SK-N-MC (cell line): ENCODE measurements around the gene THG1L.

Experiments used
- DNase-seq: peaks from one replicate; pipeline ENCODE4 v3.0.0-alpha.2; 2011; ENCODE audit warnings: low read depth, low spot score
- H3K27ac ChIP-seq: fragments of 200-600 bp; sonication (generic); 2 replicates; pipeline ENCODE4 v1.5.1; 2016; ENCODE audit warnings: mixed run types
- H3K36me3 ChIP-seq: fragments of 200-600 bp; sonication (generic); 2 replicates; pipeline ENCODE4 v1.6.1; 2017; ENCODE audit warnings: antibody characterized with exemption, low read length, mixed read lengths; ENCODE audit not compliant: insufficient read depth
- H3K4me3 ChIP-seq: fragments of 200-600 bp; sonication (generic); 2 replicates; pipeline ENCODE4 v1.5.1; 2016
- H3K9ac ChIP-seq: fragments of 200-600 bp; sonication (generic); 2 replicates; pipeline ENCODE4 v1.8.0; 2017; ENCODE audit warnings: mixed run types, mixed read lengths; ENCODE audit not compliant: insufficient read length
- H3K9me3 ChIP-seq: fragments of 200-600 bp; sonication (generic); 2 replicates; pipeline ENCODE4 v1.6.1; 2017; ENCODE audit warnings: low read depth, mild to moderate bottlenecking, antibody characterized with exemption, low read length, moderate library complexity, mixed read lengths
- EZH2 ChIP-seq: fragments of 200-600 bp; sonication (generic); IDR thresholded peaks from one replicate; pipeline ENCODE4 v1.6.1; 2017; ENCODE audit warnings: antibody characterized with exemption
- FOXP2 ChIP-seq: optimal IDR thresholded peaks from 2 replicates; pipeline ENCODE3; 2011; ENCODE audit warnings: mild to moderate bottlenecking, moderate library complexity; ENCODE audit not compliant: insufficient read depth; ENCODE audit errors: extremely low read length, control extremely low read depth
- POLR2AphosphoS5 ChIP-seq: IDR thresholded peaks from 2 replicates; pipeline ENCODE4 v1.6.1; 2012; ENCODE audit warnings: mild to moderate bottlenecking, low read depth, low read length, borderline replicate concordance

The THG1L gene

DNA sequence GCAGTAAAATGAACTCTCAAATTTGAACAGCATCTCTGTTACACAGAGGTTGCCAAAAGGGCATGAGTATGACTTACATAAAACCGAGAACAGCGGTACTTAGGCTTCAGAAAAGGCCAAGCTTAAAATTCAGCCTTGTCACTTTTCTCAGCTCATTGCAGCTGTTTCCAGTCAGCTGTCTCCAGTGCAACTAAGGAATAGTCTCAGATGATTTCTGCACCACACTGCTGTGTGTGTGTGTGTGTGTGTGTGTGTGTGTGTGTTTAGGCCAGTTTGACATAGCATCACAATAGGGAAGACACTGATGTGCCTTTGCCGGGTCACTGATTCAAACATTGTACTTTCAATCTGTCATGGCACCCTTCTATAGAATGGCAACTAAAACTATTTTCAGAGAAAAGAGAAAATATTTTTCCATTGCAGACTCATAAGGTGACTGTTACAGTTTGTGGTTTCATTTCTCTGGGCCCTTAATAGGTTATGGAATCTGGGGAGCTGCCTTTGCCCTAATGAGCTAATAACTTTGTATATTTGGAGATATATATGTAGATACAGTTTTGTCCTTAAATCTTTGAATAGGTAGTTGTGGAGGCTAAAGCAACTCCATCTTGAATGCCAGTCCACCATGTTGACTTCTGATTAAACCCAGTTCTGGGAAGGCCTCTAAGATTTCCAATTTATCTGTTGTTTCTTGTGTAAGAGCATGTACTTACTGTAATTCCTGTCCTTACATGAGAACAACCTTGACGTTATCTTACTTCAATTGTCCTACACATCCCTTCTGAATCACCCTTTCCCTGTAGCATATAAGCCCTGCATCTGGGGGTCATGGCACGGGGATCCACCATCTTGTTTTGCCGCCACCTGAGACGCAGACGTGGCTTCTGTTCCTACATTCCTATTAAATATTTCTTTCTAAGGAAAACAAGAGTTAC, 16.8 kb downstream of the THG1L start:
- Histone ChIP-seq H3K9me3 (no peaks in the 10 kb centered on the region), H3K9ac (peak overlapping the region; percentile 13), H3K27ac (peak overlapping the region; percentile 60; the same call in 1 of the 2 replicates), H3K36me3 (no peaks in the 10 kb centered on the region), H3K4me3 (no peak overlapping the region)
- TF ChIP-seq EZH2 (no peak), FOXP2 (no peak), POLR2AphosphoS5 (no peak)
- no peak for DNase-seq

DNA sequence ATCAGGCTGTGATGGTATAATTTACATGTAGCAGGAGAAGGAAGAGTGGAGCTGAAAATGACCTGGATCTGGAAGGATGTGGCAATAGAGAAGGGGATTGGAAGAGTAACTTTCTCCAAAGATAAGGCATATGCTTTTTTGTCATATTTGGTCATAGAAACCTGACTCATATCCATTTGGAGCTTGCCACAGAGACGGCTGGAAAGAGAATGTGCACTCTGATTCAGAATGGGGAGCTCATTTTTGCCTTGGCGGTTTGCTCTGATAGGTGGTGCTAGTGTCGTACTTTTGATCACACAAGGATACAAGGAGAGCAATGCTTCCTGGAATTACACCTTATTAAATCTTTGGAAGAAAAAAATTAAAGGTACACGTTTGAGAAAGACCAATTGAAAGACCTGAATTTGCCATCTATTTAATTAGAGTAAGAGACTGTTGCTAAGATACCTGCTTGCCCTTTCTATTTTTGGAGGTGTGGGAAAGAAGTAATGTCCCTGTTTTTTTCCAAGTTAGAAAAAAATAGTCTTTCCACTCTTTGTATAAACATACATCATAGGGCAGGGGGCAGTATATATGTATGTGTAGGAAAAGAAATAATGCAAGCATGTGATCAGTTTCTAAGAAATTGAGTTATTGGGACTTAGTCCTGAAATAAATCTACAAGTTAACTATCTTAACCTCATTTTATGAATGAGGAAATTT, 17.7 kb downstream of the THG1L start:
- no peak overlapping the region for H3K9ac ChIP-seq
- peaks cover 6% of the 10 kb centered on the region; the same call in 1 of the 2 replicates for H3K36me3 ChIP-seq
- DNase-seq: no peak
- H3K27ac ChIP-seq: no peak overlapping the region
- TF ChIP-seq FOXP2 (no peak), EZH2 (no peak), POLR2AphosphoS5 (no peak)
- H3K4me3 ChIP-seq: no peak overlapping the region
- H3K9me3 ChIP-seq: no peaks in the 10 kb centered on the region

DNA sequence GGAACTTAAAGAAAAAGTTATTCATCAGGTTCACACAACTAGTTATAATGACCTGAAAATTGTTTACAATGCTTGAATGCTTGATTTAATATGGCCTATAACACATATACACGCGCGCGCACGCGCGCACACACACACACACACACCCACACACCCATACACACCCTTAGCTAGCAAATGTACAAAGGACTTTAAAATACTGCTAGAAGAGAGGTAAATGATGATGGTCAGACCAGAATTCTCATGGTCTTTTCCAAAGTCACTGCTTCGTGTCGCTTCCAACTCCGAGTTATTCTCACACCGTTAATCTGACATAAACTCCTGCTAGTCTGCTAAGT, 18.2 kb downstream of the THG1L start:
- H3K9ac ChIP-seq: no peak overlapping the region

DNA sequence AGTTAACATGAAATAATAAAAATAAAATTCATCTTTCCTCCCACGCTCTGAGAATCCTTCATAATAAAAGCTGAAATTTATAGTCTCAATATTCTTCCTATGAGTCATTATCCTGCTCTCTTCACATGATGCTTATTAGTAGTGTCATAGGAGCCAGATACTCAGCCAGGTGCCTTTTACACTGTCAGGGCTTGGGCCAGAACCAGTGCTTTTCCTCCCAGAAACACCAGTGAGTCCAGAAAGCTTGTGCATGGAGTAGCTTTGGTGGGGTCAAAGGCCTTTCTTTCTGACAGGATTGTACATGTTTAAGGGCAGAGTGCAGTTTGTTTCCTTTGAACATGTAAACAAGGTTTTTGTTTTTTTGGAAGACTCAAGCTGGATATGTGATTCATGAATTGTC, 19.1 kb downstream of the THG1L start:
- DNase-seq: no peak
- Histone ChIP-seq H3K9me3 (no peaks in the 10 kb centered on the region), H3K4me3 (no peak overlapping the region), H3K27ac (no peak overlapping the region), H3K36me3 (peaks cover 15% of the 10 kb centered on the region; the same call in 1 of the 2 replicates), H3K9ac (no peak overlapping the region)
- no peak for TF ChIP-seq EZH2
- no peak for TF ChIP-seq POLR2AphosphoS5

More for the DNA sequence above, 18.2 kb downstream of the THG1L start:
- TF ChIP-seq EZH2: no peak
- TF ChIP-seq FOXP2: no peak
- TF ChIP-seq POLR2AphosphoS5: no peak
- H3K9me3 ChIP-seq: no peaks in the 10 kb centered on the region
- no peak overlapping the region for H3K4me3 ChIP-seq
- no peak for DNase-seq
- H3K36me3 ChIP-seq: peaks cover 9% of the 10 kb centered on the region; the same call in 1 of the 2 replicates
- no peak overlapping the region for H3K27ac ChIP-seq

DNA sequence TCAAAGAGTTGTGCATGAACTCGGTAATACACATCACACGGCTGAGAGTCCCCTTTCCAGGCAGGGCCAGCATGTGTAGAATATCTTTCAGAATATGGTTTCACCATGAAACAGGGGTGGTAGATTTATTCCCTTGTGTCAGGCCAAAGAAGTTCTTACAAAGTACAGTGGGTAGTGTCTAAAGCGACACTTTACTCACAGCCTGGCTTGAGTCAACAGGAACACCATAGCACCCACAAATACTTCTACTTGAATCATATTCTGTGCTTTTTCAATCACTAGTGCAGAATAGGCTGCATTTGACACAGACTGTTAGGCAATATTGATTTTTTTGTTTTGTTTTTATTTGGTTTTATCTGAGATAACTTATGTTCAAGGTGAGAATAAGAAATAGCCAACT, 24.9 kb downstream of the THG1L start:
- H3K27ac ChIP-seq: no peak overlapping the region
- TF ChIP-seq EZH2 (no peak), FOXP2 (no peak), POLR2AphosphoS5 (no peak)
- peaks cover 24% of the 10 kb centered on the region; the same call in 1 of the 2 replicates for H3K36me3 ChIP-seq
- H3K4me3 ChIP-seq: no peak overlapping the region
- no peak overlapping the region for H3K9ac ChIP-seq
- no peak for DNase-seq
- no peaks in the 10 kb centered on the region for H3K9me3 ChIP-seq

DNA sequence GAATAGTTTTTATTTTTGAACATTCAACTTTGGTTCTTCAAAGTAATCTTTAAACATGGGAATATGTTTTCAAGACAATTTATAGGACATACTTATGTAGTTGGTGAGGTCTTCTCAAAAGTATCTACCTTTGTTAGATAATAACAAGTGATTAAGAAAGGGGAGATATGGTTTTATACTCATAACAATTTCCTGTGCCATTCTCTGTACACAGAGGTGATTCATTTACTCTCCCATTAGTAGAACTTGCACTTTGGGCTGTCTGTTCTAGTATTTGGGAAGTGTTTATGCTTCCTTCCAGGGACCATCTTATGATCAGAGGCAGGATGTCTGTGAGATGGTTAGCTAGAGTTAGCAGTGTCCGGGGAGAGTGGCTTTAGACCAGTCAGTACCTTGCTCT, 27.5 kb downstream of the THG1L start:
- H3K4me3 ChIP-seq: no peak overlapping the region
- no peaks in the 10 kb centered on the region for H3K9me3 ChIP-seq
- DNase-seq: no peak
- H3K36me3 ChIP-seq: peaks cover 21% of the 10 kb centered on the region; the same call in 1 of the 2 replicates
- no peak overlapping the region for H3K9ac ChIP-seq
- TF ChIP-seq FOXP2 (no peak), EZH2 (no peak), POLR2AphosphoS5 (no peak)
- H3K27ac ChIP-seq: no peak overlapping the region

DNA sequence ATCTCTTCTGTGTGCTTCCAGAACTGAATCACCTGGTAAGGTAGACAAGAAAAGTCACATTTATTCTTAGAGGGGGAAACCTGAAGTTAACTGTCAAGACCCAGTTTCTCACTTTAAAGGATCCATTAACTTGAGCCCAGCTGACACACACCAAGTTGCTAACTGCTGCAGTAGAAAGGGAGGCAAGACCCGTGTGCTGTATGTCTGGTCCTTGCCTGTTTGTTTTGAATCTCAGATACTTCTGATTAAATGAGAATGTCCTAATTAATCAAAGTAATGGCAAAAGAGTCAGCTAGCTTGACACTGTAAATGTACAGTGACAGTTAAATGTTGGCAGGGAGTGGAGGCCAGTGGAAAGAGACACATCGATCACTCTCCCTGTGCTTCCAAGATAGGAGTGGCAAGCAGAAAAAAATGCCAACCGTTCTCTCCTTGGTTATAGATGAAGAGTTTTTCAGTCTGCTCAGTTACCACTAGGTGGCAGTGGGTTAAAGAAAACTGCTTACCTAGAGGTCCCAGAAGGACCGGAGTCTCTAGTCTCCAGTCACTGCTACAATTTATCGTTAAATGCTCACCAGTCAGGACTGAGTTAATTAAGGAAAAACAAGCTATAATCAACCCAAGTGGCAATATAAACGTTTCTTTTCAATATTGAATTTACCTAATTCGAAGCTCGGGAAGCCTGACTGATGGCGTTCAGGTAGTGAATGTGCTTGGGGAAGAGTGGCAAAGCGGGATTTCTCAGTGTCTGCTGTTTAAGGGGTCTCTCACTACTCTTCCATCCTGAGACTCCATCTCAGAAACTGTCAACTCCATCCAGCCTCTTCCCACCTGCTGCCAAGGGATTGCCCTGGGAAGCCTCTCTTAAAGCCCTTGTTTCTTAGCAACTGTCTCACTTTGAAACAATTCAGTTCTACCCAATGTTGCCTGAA, 30.7 kb downstream of the THG1L start:
- no peaks in the 10 kb centered on the region for H3K9me3 ChIP-seq
- H3K9ac ChIP-seq: no peak overlapping the region
- peak; percentile 68 for DNase-seq

DNA sequence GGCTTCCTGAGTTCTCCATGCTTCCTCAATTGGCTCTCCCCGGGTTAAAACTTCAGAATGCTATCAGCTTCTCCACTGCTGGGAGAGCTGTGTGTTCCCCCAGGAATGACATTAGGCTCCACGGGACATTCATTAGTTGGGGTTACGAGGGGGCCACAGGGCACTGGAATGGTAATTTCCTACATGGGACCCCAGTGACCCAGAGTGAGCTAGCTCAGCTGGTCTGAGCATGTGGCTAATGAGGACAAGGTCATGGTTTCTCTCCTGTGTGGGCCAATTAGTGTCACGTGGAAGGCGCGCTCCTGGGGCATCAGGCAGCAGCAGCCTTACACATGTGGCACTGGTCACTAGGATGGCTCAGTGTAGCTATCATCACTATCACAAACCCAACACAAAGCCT, 33.3 kb downstream of the THG1L start:
- no peak for DNase-seq
- Histone ChIP-seq H3K9me3 (no peaks in the 10 kb centered on the region), H3K27ac (no peak overlapping the region), H3K4me3 (no peak overlapping the region), H3K9ac (no peak overlapping the region), H3K36me3 (no peaks in the 10 kb centered on the region)
- TF ChIP-seq FOXP2 (no peak), EZH2 (no peak), POLR2AphosphoS5 (no peak)

More for the DNA sequence above, 30.7 kb downstream of the THG1L start:
- H3K36me3 ChIP-seq: no peaks in the 10 kb centered on the region
- H3K4me3 ChIP-seq: peak overlapping the region; percentile 30; the same call in 1 of the 2 replicates
- peak overlapping the region; percentile 48; the same call in 1 of the 2 replicates for H3K27ac ChIP-seq
- TF ChIP-seq POLR2AphosphoS5 (no peak), EZH2 (no peak), FOXP2 (no peak)
